Measurements from ENCODE around the gene ARHGEF3.
A peak's percentile ranks its signal among the peaks of the same experiment; 100 is the strongest.
"Not testable (repeated sequence)": the region's sequence is repeated elsewhere in the genome, so short reads cannot be mapped to it uniquely, and the experiment has no call there.

ARHGEF3 gene

GRCh38 chr3:56769116-56769707 lies 32.5 kb downstream of the ARHGEF3 start:
- DNase-seq: no peak

GRCh38 chr3:56764904-56765547 lies 36.7 kb downstream of the ARHGEF3 start:
- no peak for DNase-seq

DNA sequence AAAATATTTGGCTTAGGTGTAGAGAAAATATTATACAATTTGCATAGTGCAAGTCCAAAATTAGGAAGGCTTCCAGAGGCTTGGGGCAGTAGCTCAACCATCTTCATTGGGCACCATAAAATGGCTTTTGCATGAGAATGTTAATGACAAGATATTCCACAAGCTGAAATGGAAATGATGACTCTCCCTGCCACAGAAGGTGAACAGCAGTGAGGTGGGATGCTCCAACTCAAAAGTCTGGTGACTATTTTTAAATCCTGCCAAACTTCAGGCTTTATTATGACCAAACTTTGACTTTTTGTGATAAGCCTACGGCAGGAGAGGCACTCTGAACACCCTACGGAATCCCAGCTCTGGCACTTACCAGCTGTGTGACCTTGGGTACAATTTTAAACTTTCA lies 37.6 kb downstream of the ARHGEF3 start:
- no peak for DNase-seq

DNA sequence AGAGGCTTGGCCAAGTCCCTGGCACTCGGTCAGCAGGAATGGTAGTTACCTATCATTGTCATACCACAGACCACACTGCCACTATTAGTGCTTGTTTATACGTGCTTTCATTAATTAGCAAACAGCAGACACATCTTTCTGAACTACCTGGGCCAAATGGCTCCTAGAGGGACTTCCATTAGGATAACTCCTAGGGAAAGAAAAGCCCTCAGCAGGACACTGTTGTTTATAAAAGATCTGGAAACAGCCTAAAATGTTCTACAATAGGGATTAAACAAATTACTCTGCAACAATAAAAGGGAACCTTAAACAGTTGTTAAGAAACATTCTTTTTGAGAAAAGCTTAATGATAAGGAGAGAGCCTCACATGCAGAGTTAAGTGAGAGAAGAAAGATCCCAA lies 38.5 kb downstream of the ARHGEF3 start:
- no peak for DNase-seq

GRCh38 chr3:56762718-56763117 lies 39.0 kb downstream of the ARHGEF3 start:
- no peak for DNase-seq

DNA sequence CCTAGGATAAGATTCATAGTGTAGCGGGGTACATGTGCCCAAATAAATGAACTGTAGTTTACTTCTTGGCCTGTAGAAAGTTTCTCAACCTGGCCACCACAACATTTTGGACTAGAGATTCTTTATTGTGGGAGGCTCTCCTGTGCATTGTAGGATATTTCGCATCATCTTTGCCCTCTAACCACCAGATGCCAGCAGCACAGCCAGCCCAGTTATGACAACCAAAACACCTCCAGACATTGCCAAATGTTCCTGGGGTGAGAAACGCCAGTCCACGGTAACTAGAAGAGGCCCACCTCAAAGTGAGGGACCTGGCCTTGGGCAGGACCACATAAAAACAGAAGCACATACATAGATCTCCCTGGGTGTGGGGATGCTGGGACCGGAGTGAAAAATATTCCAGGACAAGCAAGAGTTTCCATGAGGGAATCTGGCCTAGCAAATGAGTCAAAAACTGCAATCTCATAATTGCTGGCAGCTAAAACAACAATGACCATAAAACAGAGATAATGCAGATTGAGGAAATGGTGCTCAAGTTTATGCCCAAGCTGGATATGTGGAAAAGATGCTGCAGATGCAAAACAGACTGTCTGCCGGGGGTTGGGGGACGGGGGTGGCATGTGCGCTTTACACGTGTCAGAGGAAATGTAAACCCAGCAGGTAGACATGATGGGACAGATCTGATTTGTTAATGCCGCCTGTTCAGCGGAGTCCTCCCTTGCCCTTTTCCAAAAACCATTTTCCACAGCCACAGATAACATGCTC lies 39.7 kb downstream of the ARHGEF3 start:
- DNase-seq: no peak

DNA sequence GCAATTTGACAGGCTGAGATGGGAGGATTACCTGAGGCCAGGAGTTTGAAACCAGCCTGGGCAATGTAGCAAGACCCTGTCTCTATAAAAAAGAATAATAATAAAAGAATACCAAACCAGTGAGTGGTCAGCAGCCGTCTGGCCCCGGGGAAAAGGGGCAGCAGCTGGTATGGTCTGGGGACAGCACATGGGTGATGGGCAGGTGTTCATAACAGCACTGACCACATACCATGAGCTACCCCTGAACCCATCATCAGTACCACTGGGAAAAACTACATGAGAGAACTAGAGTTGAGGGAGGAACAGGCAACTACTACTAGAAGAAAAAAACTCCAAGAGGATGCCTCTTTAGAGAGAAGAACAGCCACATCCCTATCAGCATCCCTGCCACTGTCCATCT lies 40.7 kb downstream of the ARHGEF3 start:
- DNase-seq: no peak

- DNase-seq: no peak
These were observed 42.2 kb downstream of the ARHGEF3 start for GRCh38 chr3:56759532-56759931.

- DNase-seq: peak; percentile 95 to 98
These were observed 43.2 kb downstream of the ARHGEF3 start for GRCh38 chr3:56758539-56758981.

GRCh38 chr3:56758042-56758441 lies 43.7 kb downstream of the ARHGEF3 start:
- not testable (repeated sequence) for DNase-seq

DNA sequence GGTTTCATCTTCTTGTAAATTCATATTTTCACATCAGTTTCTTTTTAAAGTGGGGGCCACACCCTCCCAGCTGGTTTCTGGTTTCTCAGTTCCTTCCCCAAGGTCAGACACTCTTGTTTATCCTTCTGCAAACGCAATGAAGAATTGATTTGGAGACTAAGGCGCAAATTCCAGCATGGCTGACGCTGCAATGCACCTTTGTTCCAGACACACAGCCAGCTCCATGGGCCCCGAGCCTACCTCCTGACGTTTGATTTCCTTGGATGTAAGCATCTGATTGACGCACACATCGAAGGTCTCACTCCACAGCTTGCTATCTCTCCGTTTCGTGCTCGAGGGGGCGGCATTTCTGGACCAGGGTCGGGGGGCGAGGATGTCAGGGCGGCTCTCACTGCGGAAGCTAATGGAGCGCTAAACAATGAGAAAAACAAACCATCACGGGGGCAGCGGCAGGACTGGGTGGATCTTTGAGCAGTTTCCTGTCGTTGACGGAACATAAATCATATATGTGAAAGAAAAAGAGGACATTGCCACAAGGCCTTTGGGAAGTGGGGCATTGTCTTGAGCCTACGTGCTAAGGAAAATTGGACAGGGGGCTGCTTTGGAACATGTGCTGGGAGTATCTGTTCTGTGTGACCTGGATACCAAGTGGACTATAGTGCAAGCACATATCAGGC lies 46.9 kb downstream of the ARHGEF3 start:
- DNase-seq: no peak

GRCh38 chr3:56753206-56753820 lies 48.4 kb downstream of the ARHGEF3 start:
- DNase-seq: peak; percentile 84 to 90

- no peak for DNase-seq
These were observed 50.6 kb downstream of the ARHGEF3 start for GRCh38 chr3:56751056-56751707.

DNA sequence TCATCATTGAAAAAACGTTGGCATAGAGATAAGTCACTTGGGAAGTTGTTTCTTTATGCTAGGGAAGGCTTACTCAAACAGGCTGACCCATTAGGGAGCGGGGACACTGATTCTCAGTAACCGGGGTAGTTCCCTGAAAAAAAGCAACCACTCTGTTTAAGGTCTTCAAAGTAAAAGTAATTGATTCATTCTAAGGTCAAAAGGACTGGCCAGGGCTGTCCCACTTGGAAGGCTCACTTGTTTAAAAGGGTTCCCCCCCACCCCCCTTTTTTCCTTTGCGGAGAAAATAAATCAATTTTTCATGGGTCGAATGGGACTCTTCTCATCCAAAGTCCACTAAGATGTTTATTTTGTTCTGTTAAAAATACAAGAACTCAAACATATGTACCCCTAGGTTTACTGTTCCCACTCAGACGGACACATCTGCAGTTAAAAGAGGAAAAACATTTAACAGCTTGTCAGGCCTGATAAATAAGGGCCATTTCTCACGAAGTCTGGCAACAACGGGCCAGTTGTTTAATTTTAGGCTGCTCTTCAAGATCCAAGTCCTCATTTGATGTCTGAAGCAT lies 53.0 kb downstream of the ARHGEF3 start:
- DNase-seq: no peak

DNA sequence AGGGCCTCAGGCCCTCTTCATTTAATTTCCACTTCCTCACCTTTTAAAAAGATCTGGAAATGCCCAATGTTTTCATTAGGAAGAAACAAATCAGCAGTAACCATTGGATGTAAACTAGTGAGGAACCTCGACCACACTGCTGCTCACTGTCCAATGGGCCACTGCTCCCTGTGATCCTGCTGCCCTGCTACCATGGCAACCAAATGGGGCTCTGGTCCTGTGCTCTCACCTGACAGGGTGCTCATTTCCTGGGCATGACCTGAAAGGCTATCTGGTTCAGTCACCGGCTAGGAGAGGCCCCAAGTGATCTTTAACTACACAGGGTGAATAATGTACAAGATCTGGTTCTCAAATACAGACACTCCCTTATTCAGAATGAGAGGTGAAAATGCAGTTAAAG lies 54.6 kb downstream of the ARHGEF3 start:
- DNase-seq: no peak

DNA sequence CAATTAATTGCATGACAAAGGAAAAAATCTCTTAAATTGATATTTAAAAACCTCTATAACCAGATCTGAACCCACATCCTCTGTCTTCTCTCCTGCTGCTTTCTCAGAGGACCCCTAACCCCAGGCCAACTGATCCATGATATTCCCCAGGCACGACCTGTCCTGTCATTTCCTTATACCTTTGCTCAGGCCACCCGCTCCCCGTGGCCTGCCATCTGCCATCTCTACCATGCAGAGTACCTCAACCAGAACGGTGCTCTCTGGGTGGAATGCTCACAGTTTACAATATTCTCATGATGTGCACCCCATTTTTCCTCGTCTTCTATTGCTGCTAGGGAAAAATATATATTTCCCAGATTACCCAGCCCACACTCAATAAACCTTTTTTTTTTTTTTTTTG lies 57.7 kb downstream of the ARHGEF3 start:
- DNase-seq: no peak

- no peak for DNase-seq
These were observed 58.9 kb downstream of the ARHGEF3 start for GRCh38 chr3:56742887-56743286.

GRCh38 chr3:56739036-56739435 lies 62.7 kb downstream of the ARHGEF3 start:
- no peak for DNase-seq

GRCh38 chr3:56737006-56737405 lies 64.7 kb downstream of the ARHGEF3 start:
- no peak for DNase-seq

DNA sequence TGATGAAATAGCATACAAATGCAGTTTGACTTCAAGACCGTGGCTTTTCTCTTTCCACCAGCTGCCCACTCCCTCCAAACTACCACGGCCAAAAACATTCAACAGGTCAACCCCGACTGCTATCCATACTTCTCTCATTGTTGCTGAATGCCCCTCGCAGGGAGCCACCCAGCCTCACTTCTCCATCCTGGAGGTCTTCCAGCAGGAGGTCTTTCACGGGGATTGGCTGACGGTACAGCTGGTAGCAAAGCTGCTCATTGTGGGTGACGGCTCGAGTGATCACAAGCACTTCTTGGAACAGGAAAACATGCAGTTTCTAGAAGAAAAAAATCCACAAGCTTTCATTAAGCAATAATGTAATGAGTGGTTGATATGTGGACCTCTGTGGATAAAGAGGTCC lies 69.6 kb downstream of the ARHGEF3 start:
- no peak for DNase-seq

DNA sequence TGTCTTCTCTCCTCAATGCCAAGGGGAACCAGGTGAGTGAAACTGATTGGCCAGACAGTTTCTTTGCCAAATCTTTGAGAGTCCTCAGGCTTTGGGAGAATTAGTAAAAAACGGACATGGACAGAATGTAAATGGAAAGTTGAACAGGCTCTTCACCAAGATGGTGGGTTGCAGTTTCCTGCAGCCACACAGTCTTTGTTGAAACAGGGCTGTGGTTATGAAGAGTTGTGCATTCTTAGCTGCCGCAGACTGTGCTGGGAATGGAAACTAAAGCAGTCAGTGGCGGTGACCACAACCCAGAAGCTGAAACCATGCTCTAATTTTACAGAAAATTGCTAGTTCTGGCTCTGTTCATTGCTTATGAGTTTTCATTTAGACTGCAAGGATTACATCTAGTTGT lies 76.6 kb downstream of the ARHGEF3 start:
- no peak for DNase-seq

- DNase-seq: no peak
These were observed 77.1 kb downstream of the ARHGEF3 start for GRCh38 chr3:56724676-56725075.
